HG02981 (cell line): ENCODE results near the gene PHF10.

Experiments used
- ATAC-seq: cut with Tn5 transposase; IDR thresholded peaks from one replicate; pipeline ENCODE4 v1.9.1; 2021; ENCODE audit warnings: mild to moderate bottlenecking, moderate library complexity; ENCODE audit not compliant: unreplicated experiment

PHF10 gene

GRCh38 chr6:169678342-169678741, 46.0 kb downstream of the PHF10 start:
- no peak for ATAC-seq

- no peak for ATAC-seq
These were observed 47.2 kb downstream of the PHF10 start for GRCh38 chr6:169677096-169677495.

GRCh38 chr6:169675011-169675410, 49.3 kb downstream of the PHF10 start:
- ATAC-seq = no peak

GRCh38 chr6:169671563-169671962, 52.7 kb downstream of the PHF10 start:
- ATAC-seq = no peak

GRCh38 chr6:169669889-169670288, 54.4 kb downstream of the PHF10 start:
- no peak for ATAC-seq

- no peak for ATAC-seq
These were observed 55.2 kb downstream of the PHF10 start for GRCh38 chr6:169669147-169669546.

GRCh38 chr6:169668203-169668847, 56.0 kb downstream of the PHF10 start:
- ATAC-seq = no peak

GRCh38 chr6:169667716-169668115, 56.6 kb downstream of the PHF10 start:
- ATAC-seq = no peak

- no peak for ATAC-seq
These were observed 57.9 kb downstream of the PHF10 start for GRCh38 chr6:169666441-169666840.

- ATAC-seq = no peak
These were observed 59.0 kb downstream of the PHF10 start for GRCh38 chr6:169665289-169665688.

GRCh38 chr6:169664227-169664626, 60.1 kb downstream of the PHF10 start:
- no peak for ATAC-seq

GRCh38 chr6:169663468-169663867, 60.8 kb downstream of the PHF10 start:
- no peak for ATAC-seq

GRCh38 chr6:169661391-169661756, 62.9 kb downstream of the PHF10 start:
- ATAC-seq = no peak

GRCh38 chr6:169660751-169661390, 63.4 kb downstream of the PHF10 start:
- ATAC-seq = no peak

- no peak for ATAC-seq
These were observed 64.3 kb downstream of the PHF10 start for GRCh38 chr6:169659820-169660610.

- no peak for ATAC-seq
These were observed 67.1 kb downstream of the PHF10 start for GRCh38 chr6:169657284-169657610.

GRCh38 chr6:169656546-169657283, 67.6 kb downstream of the PHF10 start:
- ATAC-seq = no peak

- peak; percentile 95 for ATAC-seq
These were observed 69.5 kb downstream of the PHF10 start for GRCh38 chr6:169654598-169655391.
